Muscle layer of duodenum (tissue), 2 donors: ENCODE measurements around the gene SPNS3.

Experiments used
- H3K27ac ChIP-seq: one replicate; pipeline ENCODE4 v1.7.0; 2013; ENCODE audit warnings: mild to moderate bottlenecking, low read length
- H3K27me3 ChIP-seq: one replicate; pipeline ENCODE4 v1.7.0; 2013; ENCODE audit warnings: low read depth, mild to moderate bottlenecking, control low read depth, low read length
- H3K36me3 ChIP-seq, 2 donors: one replicate each; pipeline ENCODE4 v1.7.0; 2013; ENCODE audit warnings: low read length in 2 of 2, control low read depth in 1 of 2, mild to moderate bottlenecking in 1 of 2; ENCODE audit not compliant: insufficient read depth in 2 of 2, control insufficient read depth in 1 of 2
- H3K4me1 ChIP-seq, 2 donors: one replicate each; pipeline ENCODE4 v1.7.0; 2013; ENCODE audit warnings: low read length in 2 of 2, mild to moderate bottlenecking in 2 of 2, control low read depth in 1 of 2, moderate library complexity in 1 of 2; ENCODE audit not compliant: insufficient read depth in 2 of 2, control insufficient read depth in 1 of 2
- H3K4me3 ChIP-seq, 2 donors: one replicate each; pipeline ENCODE4 v1.7.0; 2013; ENCODE audit warnings: low read length in 2 of 2, low read depth in 1 of 2, mild to moderate bottlenecking in 1 of 2
- H3K9me3 ChIP-seq, 2 donors: one replicate each; pipeline ENCODE4 v1.7.0; 2013; ENCODE audit warnings: low read length in 2 of 2, control low read depth in 1 of 2, mild to moderate bottlenecking in 1 of 2; ENCODE audit not compliant: control insufficient read depth in 1 of 2
- donor health status: healthy.

SPNS3 gene

DNA sequence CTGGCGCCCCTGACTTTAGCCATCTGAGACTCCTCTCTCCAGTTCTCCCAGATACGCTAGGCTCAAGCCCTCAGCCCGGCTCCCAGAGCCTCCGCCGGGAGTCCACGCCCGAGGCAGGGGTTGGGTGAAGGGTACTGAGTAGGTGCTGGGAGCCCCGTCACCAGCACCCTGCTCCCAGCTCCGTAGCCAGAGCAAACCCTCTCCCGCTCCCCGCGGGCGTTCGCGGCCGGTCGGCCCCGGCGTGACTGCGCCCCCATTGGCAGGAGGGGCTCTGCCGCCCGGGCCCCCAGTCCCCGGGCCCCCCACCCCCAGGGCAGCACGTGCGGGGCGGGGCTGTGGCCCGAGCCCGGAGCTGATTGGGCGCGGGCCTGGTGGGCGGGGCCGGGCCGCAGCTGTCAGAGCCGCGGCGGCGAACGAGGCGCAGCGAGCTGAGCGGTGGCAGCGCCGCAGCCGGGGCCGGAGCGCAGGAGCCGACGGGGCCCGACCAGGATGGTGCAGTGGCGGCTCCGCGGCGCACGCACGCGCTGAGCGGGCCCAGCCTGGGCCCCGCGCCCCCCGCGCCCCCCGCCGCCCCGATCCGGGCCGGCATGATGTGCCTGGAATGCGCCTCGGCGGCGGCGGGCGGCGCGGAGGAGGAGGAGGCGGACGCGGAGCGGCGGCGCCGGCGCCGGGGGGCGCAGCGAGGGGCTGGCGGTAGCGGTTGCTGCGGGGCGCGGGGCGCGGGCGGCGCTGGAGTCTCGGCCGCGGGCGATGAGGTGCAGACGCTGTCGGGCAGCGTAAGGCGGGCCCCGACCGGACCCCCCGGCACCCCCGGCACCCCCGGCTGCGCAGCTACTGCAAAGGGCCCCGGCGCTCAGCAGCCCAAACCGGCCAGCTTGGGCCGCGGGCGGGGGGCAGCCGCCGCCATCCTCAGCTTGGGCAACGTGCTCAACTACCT lies 65.0 kb downstream of the SPNS3 start, which contains the start of gene SPNS2:
TSS of gene SPNS2 (plus strand) at position 421 of the 937 bp plus-strand sequence. CDS start at position 588, 167 bp downstream.
- no peak within 1 kb of the TSS for H3K27ac ChIP-seq

DNA sequence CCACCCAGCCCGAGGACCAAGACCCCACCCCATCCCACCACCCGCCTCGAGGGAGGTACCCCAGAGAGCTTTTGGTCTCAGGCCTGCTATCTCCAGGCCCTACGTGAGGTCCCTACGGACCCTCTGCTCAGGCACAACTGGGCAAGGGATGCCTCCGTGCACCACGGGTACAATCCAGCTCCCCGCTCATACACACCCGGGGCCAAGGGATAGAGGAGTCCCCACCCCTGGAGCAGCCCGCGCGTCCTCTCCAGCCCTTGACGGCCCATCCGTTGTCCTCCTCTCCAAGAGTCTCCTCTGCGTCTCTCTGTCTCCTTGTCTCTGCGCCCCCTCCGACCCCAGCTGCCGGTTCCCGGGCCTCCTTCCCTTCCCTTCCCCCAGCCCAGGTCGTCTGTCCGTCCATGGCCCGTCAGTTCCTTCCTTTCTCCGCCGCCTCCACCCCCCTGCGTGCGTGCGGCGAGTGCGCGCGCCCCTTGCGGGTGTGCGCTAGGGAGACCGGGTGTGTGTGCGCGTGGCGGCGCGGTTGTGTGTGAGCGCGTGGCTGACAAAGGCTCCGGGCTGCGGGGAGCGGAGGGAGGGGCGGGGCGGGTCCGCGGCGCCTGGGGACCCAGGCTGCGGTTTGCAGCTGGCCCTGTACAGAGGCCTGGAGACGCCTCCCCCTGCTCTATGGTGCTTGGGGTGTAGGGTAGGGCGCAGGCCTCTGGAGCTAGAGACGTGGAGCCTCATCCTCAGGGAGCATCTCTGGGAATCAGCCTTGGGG lies 65.9 kb downstream of the SPNS3 start:
- peaks cover 0 to 25% of the 10 kb centered on the region in 2 donors for H3K4me1 ChIP-seq
- H3K36me3 ChIP-seq = no peaks in the 10 kb centered on the region
- H3K27me3 ChIP-seq = peaks cover 10% of the 10 kb centered on the region
- H3K4me3 ChIP-seq = peak overlapping the region; percentile 41 to 73
- no peaks in the 10 kb centered on the region for H3K9me3 ChIP-seq
- H3K27ac ChIP-seq = no peak overlapping the region

More for the DNA sequence above, 65.0 kb downstream of the SPNS3 start, which contains the start of gene SPNS2:
- Histone ChIP-seq H3K9me3 (no peaks in the 10 kb centered on the region), H3K4me3 (peak within 1 kb of the TSS; percentile 41 to 73), H3K36me3 (no peaks in the 10 kb centered on the region), H3K27me3 (peaks cover 10% of the 10 kb centered on the region), H3K4me1 (peaks cover 0 to 25% of the 10 kb centered on the region in 2 donors)

DNA sequence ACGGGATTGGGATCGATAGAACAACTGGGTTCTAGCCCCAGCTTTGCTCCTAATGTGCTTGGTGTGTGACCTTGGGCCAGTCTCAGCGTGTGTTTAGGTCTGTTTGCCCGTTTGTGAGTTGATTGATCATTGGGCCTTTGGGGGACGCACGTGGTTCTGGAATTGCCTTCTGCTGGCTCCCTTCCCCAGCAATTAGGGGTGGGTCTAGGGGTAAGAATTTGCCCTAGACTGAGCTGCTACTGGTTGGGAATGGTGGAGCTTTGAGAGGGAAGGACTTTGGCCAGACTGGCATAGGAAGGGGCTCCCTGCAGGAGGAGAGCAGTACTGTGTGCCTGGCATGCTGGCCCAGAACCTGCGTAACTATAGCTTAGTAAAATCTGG lies 66.4 kb downstream of the SPNS3 start:
- Histone ChIP-seq H3K4me3 (peak overlapping the region; percentile 41 to 73), H3K4me1 (peaks cover 0 to 25% of the 10 kb centered on the region in 2 donors), H3K9me3 (no peaks in the 10 kb centered on the region), H3K27ac (no peak overlapping the region), H3K36me3 (no peaks in the 10 kb centered on the region), H3K27me3 (peaks cover 10% of the 10 kb centered on the region)

DNA sequence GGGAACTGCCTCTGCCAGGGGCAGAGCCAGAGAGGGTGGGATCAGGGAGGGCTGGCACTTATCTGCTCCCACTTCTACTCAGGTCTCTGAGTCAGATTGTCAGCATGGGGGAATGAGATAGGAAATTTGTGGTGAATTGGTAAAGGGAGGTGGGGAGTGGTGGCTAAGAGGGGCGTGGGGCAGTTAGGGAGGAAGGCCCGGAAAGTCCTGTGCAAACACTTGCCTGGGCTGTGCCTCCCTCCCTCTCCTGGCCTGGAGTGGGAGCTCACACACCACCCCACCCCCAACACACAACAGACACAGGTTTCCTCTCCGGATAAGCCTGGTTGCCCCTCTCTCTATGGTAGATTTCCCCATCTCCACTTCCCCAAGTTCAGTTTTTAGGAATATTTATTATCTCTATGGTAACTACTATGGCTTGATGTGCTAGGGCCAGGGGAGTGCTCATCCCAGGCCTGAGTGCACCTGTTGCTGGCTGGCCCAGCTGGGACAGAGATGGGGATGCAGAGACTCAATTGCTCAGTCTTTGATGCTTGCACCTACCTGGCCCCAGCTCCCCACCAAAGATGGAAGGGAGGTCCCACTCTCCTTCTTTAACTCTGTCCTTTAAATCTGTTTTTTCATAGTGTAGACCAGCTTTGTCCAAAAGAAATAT lies 67.7 kb downstream of the SPNS3 start:
- Histone ChIP-seq H3K9me3 (no peaks in the 10 kb centered on the region), H3K36me3 (no peaks in the 10 kb centered on the region), H3K27ac (no peak overlapping the region), H3K27me3 (peaks cover 10% of the 10 kb centered on the region), H3K4me1 (peaks cover 0 to 28% of the 10 kb centered on the region in 2 donors), H3K4me3 (peak overlapping the region; percentile 26 to 73)

DNA sequence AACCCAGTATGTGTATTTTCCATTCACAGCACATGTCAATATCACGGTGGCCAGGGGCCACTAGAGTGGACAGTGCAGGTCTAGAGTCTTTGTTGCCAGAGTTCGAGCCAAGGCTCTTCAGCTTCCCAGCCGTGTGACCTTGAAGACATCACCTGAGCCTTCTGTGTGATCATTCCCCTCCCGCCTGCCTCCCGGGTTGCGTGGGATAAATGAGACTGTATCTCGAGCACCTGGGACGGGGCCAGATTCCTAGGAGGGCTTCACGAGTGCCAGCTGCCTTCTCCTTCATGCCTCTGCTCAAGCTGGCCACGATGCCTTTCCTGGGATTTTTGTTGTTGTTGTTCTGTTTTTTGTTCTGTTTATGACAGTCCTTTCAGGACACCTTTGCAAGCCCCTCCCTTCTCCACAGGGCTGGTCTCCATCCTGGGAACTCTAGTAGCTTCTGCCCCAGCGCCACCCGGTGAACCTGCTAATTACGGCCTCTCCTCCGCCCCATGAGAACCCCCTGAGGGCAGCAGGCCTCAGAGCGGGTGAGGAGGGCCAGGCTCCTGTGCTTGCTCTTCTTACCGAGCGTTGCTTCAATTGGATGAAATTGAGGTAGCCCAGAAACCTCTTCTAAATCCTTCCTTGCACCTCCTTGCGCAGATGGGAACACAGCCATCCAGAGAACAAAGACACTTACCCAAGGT lies 68.9 kb downstream of the SPNS3 start:
- H3K36me3 ChIP-seq = no peaks in the 10 kb centered on the region
- no peak overlapping the region for H3K4me3 ChIP-seq
- peaks cover 0 to 34% of the 10 kb centered on the region in 2 donors for H3K4me1 ChIP-seq
- H3K9me3 ChIP-seq = no peaks in the 10 kb centered on the region
- H3K27me3 ChIP-seq = peaks cover 10% of the 10 kb centered on the region
- no peak overlapping the region for H3K27ac ChIP-seq

DNA sequence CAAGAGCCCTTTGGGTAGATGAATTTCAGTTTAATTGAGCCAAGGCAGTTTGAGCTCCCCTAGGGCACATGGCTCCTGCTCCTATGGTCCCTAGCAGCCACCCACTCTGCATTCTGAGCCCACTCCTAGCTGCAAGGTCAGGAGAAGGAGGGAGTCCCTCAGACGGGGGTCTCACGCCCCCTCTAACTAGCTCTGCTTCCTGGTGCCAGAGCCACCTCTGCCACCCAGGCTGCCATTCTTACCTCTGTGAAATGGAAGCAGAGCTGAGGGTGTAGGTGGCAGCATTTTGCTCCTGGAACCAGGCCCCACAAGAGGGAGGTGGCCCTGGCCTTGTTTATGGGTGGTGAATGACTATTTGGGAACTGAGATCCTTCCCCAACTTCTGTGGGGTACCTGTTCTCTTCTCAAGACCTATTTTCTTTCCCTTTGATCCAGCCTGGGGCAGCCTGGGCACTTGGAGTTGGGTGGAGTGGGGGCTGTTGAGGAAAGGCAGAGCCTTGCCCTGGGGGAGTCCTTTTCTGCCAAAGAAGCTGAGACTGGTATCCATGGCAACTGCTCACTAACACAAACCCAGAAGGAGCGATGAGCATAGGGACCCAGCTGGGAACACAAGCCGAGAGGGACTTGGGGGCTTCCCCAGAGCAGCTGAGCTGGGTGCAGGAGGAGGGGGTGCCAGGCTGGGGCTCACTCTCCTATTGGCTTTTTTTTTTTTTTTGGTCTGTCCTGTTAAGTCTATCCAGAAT lies 69.7 kb downstream of the SPNS3 start:
- H3K27me3 ChIP-seq = peaks cover 10% of the 10 kb centered on the region
- H3K36me3 ChIP-seq = no peaks in the 10 kb centered on the region
- peaks cover 0 to 29% of the 10 kb centered on the region in 2 donors for H3K4me1 ChIP-seq
- no peaks in the 10 kb centered on the region for H3K9me3 ChIP-seq
- H3K27ac ChIP-seq = no peak overlapping the region
- no peak overlapping the region for H3K4me3 ChIP-seq

DNA sequence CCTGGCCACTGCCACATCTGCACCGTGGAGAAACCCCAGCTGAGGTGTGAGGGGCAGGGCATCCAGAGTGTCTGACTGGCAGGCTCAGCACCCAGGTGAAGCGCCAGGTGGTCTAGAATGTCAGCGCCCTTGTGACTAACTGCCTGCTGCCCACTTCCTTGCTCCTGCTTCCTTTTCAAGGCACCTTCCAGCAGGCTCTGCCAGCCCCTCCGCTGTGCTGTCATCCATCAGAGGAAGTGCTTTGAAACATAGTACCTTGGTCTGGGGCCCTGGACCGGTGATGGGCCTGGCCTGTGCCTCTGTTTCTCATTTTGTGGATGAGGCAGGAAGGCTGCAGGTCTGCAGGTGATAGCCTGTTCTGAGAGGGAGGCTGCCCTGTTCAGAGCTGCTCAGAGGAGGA lies 70.4 kb downstream of the SPNS3 start:
- H3K4me1 ChIP-seq = peaks cover 0 to 27% of the 10 kb centered on the region in 2 donors
- H3K27me3 ChIP-seq = peaks cover 10% of the 10 kb centered on the region
- no peak overlapping the region for H3K4me3 ChIP-seq
- no peak overlapping the region for H3K27ac ChIP-seq
- no peaks in the 10 kb centered on the region for H3K9me3 ChIP-seq
- H3K36me3 ChIP-seq = no peaks in the 10 kb centered on the region

DNA sequence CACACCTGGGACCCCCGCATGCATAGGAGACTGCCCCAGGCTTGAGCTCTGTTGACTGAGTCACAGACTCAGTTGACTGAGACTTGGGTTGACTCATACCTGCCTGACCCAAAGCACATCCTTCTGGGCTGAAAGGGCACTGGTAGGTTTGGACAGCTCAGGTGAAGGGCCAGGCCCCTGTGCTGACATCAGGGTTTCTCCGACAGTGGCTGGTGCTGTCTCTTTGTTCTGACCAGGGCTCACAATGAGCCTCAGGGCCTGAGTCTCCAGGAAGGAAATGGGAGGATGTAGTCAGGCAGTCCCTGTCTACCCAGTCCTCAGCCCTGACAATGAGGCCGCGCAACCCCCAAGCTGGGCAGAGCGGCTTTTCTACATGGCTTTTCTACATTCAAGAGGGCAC lies 71.4 kb downstream of the SPNS3 start:
- Histone ChIP-seq H3K9me3 (no peaks in the 10 kb centered on the region), H3K36me3 (no peaks in the 10 kb centered on the region), H3K27me3 (peaks cover 7% of the 10 kb centered on the region), H3K4me1 (peaks cover 0 to 17% of the 10 kb centered on the region in 2 donors), H3K27ac (no peak overlapping the region), H3K4me3 (no peak overlapping the region)

DNA sequence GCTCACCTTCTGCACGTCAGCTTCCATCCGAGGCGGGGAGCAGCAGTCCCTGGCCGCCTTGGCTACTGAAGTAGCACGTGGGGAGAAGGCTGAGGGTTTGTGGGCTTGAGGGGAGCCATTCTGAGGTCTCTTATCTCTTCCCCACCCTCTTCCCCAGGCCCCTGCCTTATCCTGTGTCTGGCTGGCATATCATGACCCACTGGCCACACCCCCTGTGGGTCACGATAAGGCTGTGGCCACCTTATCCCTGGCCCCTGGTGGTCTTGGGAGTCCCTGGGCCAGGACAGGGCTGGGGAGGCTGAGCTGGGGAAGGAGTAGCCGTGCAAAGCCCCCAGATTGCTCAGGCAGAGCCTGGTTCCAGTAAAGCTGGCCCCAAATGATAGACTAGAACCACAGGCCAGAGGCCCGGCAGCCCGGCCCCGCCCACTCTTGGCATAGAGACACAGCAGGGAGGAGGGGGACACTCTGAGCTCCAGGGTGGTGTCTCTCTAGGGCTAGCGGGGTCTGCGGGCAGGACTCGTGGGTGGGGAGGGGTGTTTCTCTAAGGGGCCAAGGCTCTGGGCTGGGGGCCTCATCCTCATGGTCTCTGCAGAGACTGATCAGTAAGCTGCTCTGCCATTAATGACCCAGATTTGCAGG lies 72.6 kb downstream of the SPNS3 start:
- peaks cover 5% of the 10 kb centered on the region for H3K27me3 ChIP-seq
- no peaks in the 10 kb centered on the region for H3K9me3 ChIP-seq
- no peaks in the 10 kb centered on the region for H3K36me3 ChIP-seq
- H3K4me1 ChIP-seq = peaks cover 0 to 10% of the 10 kb centered on the region in 2 donors
- no peak overlapping the region for H3K4me3 ChIP-seq
- H3K27ac ChIP-seq = no peak overlapping the region

DNA sequence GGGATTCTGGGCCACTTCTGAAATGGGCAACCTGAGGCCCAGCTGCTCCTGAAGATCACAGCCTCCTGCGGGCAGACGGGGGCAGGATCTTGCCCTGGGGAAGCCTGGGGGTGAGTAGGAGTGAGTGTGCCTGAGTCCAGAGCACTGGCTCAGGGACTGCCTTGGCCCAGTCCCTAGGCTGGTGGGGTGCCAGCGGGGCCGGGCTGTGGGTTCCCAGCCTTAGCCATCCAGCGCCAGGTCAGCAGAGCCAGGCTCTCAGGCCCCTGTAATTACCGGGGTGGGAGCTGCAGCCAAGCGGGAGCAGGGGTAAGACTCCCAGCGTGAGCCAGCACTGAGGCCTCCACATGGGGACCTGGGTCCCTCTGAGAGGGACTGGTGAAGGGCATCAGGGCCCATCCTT lies 73.2 kb downstream of the SPNS3 start:
- no peak overlapping the region for H3K4me3 ChIP-seq
- H3K27me3 ChIP-seq = peaks cover 5% of the 10 kb centered on the region
- H3K4me1 ChIP-seq = peaks cover 0 to 10% of the 10 kb centered on the region in 2 donors
- H3K9me3 ChIP-seq = no peaks in the 10 kb centered on the region
- H3K36me3 ChIP-seq = no peaks in the 10 kb centered on the region
- H3K27ac ChIP-seq = no peak overlapping the region
